Measurements from ENCODE around the gene SOX5.

Gene SOX5

DNA sequence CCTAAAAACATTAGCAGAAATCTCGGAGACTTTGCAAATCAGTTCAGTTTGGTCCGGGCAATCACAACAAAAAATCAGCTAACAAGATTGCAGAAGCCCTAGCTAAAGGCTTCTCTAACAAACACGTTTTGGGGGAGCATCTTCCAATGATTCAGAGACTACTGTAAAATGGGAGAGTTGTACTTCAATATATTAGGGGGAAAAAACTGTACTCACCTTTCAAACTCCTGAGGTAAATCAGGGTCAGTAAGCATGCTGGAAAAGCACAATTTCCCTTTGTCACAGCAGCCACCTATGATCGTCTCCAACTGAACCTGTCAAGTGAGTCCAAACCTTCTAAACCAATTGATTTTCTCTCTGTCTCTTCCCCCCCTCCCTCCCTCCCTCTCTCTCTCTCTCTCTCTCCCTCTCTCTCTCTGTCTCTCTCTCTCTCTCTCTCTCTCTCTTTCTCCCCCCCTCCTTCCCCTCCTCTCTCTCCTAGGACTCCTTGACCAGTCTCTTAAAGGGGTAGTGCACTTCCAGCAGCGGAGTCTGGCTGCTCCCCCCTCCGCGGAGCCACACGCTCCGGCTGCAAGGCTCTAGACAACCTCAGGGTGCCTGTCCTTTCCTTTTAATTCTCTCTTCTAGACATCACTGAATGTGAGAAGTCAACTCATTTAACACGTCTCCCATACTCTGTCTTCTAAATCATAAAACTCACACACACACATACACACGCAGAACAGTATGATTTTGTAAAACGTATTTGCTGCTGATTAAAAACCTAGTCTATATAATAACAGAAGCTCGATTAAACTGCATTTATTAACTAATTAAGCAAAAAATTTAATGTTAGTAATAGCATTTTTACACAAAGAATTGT, at the start of gene SOX5:
TSS of gene SOX5 (minus strand) at position 323 of the 862 bp plus-strand sequence. CDS start at position 254, 69 bp downstream.
- no peak for DNase-seq (ENCODE audit: low read depth, low spot score)

- DNase-seq (ENCODE audit: low read depth, low spot score), result no peak
These were observed 37.6 kb upstream of the SOX5 start for GRCh38 chr12:23987046-23987445.

GRCh38 chr12:23980826-23981225, 31.4 kb upstream of the SOX5 start:
- no peak for DNase-seq (ENCODE audit: low read depth, low spot score)

- DNase-seq (ENCODE audit: low read depth, low spot score), result no peak
These were observed 15.3 kb upstream of the SOX5 start for GRCh38 chr12:23964812-23965211.

DNA sequence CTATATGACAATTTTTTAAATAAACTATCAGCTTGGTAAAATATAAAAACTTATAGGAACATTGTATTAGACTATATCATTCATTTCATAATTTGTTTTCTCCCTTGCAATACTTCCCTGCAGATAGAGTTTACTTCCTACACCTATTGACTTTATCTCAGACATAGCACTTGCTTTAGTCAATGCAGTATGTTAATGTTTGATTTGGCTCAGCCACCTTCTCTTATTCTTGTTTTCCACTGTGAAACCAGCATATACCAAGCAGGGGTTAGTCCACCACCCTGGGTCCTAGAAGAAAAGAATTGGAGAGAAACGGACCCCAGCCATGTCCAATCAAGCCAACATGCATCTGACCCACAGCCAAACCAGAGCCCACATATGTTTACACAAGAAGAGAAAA, 10.4 kb upstream of the SOX5 start:
- no peak for DNase-seq (ENCODE audit: low read depth, low spot score)

- DNase-seq (ENCODE audit: low read depth, low spot score), result no peak
These were observed 4.9 kb upstream of the SOX5 start for GRCh38 chr12:23954332-23954731.

DNA sequence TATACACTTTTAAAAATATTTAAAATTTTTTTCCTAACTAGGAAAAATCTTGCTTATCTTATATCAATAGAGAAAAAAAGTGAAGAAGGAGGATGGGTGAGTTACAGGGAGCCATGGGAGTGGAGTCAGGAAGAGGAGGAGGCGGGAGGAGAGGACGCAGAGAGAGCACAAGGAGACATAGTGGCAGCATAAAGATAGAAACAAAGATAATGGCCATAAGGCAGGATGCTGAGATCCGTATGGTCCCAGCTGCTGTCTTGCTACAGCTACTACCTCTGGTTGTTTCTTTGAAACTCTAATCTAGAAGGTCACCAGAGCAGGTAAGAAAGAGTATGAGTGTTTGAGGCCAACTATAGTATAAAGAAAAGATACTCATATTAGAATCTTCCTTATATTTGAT, 2.6 kb upstream of the SOX5 start:
- DNase-seq (ENCODE audit: low read depth, low spot score), result no peak

DNA sequence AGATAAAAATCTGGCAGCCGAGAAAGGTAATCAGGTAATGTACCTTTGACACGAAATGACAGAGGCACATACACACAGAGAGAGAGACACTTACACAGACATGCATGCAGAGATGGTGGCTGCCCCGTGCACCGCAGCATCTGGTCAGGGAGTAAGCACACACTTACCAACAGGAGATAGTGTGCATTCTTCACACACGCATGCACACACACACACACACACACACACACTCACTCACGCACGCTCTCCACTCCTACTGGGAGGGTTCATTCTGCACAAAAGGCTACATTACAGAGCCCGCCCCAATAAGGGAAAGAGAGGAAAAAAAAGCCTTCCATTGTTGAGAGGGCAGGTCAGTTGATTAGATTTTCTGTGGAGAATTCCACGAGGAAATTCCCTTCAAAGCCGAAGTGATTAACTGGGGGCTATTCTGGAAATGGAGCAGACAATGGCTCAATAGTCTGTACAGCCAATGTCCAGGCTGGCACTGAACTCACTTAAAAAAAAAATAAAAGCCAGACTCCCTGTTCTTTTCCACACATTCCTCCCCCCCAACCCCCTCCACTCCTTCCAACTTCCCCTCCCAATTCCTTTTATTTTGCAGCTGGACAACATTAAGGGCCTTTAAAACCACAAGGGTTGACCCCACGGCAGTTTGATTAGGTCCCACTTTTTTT, 1.4 kb upstream of the SOX5 start:
- DNase-seq (ENCODE audit: low read depth, low spot score), result no peak

- DNase-seq (ENCODE audit: low read depth, low spot score), result no peak
These were observed 822 bp upstream of the SOX5 start for GRCh38 chr12:23950210-23950774.

DNA sequence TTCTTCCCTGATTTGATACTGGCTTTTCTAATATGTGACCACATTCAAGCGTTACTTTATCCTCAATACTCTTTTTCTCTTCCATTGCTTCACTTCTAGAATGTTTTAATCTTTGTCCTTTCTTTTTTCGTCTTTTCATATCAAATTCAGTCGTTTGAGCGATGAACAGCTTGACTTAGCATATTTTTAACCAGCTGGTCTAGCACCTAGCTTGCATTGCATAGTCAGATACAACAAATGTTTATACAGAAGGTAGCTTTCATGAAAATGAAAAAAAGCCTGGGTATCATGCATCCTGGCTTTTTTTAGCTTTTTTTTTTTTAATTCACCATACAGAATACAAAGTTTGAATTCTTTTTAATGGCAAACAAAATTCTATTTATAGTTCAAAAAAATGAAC, 1.2 kb downstream of the SOX5 start:
- DNase-seq (ENCODE audit: low read depth, low spot score), result no peak

DNA sequence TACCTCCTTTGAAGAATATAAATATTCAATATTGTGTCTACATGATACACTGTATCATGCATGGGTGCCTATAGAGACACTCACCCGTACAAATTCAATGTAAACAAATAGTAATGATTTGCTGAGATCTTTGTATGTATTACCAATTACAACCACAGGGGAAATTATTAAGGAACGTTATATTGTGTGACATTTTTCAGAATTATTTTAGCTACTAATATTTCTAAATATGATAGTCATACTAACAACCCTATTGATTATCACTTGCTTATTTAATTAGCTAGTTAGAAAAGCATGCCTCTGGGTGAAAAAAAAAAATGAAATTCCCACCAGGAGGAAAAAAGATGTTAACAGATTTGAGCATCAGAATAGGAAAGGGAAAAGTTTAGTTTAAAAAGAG, 2.1 kb downstream of the SOX5 start:
- no peak for DNase-seq (ENCODE audit: low read depth, low spot score)

- DNase-seq (ENCODE audit: low read depth, low spot score), result no peak
These were observed 4.2 kb downstream of the SOX5 start for GRCh38 chr12:23945249-23945648.

GRCh38 chr12:23944067-23944466, 5.4 kb downstream of the SOX5 start:
- DNase-seq (ENCODE audit: low read depth, low spot score), result no peak

- DNase-seq (ENCODE audit: low read depth, low spot score), result no peak
These were observed 6.6 kb downstream of the SOX5 start for GRCh38 chr12:23942841-23943240.

DNA sequence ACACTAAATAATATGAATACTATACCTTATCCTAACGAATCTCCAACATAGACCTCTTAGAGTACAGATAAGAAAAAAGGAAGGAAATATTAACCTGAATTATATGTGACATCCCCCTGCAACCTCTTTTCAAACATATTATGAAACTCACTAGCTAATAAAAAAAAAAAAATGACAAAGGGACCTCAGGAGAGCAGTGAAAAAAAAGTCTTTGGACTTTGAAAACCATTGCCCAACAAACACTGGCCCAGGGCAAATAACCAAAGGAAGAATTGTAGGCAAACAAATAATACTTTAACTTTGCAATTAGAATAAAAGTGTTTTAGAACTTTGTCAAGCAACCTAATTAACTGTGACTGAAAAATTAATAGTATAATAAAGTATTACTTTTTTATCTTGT, 7.7 kb downstream of the SOX5 start:
- no peak for DNase-seq (ENCODE audit: low read depth, low spot score)

DNA sequence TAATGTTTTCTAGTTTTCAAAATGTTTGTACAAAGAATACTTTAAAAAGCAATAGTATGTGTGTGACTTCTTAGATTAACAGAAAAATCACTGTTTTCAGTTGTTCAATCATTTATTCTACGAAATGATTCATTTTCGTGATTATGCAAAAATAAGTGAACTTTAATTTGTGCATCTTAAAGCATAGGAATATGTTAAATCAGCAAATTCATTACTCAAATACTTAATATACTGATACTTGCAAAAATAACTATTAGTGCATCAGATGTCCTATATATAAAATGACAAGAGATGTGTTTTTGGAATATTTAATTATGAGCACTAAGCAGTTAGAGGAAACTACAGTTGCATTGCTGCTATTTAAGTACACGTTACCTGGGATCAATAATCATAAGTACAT, 11.0 kb downstream of the SOX5 start:
- no peak for DNase-seq (ENCODE audit: low read depth, low spot score)

- no peak for DNase-seq (ENCODE audit: low read depth, low spot score)
These were observed 18.3 kb downstream of the SOX5 start for GRCh38 chr12:23931176-23931575.

GRCh38 chr12:23930599-23930998, 18.9 kb downstream of the SOX5 start:
- DNase-seq (ENCODE audit: low read depth, low spot score), result no peak

DNA sequence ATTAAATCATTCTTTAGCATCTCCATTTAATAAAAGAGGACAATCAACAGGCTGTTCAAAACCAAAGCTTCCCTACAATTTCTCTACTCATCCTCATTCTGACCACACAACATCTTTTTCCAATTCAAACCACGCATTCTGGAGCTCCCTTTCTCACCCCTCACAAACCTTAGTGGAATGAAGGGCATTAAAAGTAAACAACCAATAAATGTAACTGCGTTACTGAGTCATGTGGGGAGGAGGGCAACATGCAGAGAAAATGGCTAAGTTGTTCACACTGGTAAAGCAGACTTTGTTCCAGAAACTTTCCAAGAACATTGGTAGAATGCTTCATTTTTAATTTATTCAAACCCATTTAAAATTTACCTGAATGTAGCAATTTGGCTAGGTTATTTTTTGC, 19.6 kb downstream of the SOX5 start:
- no peak for DNase-seq (ENCODE audit: low read depth, low spot score)

DNA sequence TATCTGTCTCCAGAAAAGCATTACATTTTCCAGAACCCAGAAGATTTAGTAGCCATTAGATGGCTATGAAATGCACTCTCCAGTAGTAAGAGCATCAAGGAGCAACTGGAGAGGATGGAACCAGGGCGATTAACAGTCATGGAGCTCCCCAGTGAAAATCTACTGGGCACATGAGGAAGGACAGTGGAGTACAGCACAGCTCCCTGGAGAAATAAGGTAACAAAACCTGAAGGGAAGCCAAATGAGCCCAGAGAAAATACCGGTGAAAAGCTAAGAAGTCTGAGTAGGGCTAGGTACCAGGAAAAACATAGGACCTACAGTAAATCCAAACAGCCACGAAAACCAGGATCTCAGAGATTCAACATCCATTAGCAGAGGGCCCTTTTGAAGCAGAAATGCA, 21.6 kb downstream of the SOX5 start:
- DNase-seq (ENCODE audit: low read depth, low spot score), result no peak

GRCh38 chr12:23921099-23921856, 28.2 kb downstream of the SOX5 start:
- no peak for DNase-seq (ENCODE audit: low read depth, low spot score)

DNA sequence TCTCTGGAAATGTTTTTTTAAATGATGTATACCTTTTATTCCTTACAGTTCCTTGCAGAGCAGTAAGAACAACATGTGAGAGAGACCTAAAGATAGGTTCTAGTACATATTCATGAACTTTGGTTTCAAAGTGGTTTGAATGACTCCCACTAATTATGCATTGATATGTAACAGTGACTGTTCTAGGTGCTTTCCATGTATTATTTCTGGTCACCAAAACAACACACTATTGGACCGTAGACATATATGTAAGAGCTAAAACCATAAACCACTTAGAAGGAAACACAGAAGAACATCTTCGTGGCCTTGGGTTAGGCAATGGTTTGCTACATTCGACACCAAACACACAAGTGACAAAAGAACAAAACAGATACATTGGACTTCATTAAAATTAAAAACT, 37.9 kb downstream of the SOX5 start:
- no peak for DNase-seq (ENCODE audit: low read depth, low spot score)

Measured in activated naive CD8-positive, alpha-beta T cell treated with anti-CD3 and anti-CD28 coated beads, Interleukin-2, amount 50 U/mL, for 16 hours (primary cell).